GM21717 (cell line): ENCODE measurements around the gene SPATS1.
"Not testable (repeated sequence)": the region's sequence is repeated elsewhere in the genome, so short reads cannot be mapped to it uniquely, and the experiment has no call there.

Experiments
- ATAC-seq: cut with Tn5 transposase; IDR thresholded peaks from one replicate; pipeline ENCODE4 v1.9.1; 2021; ENCODE audit warnings: mild to moderate bottlenecking, moderate library complexity; ENCODE audit not compliant: unreplicated experiment

SPATS1 gene

GRCh38 chr6:44341095-44341890 lies 1.2 kb upstream of the SPATS1 start:
- no peak for ATAC-seq

- no peak for ATAC-seq
Measured at GRCh38 chr6:44342052-44342451, 398 bp upstream of the SPATS1 start.

GRCh38 chr6:44346818-44347217 lies 4.4 kb downstream of the SPATS1 start:
- ATAC-seq: not testable (repeated sequence)

DNA sequence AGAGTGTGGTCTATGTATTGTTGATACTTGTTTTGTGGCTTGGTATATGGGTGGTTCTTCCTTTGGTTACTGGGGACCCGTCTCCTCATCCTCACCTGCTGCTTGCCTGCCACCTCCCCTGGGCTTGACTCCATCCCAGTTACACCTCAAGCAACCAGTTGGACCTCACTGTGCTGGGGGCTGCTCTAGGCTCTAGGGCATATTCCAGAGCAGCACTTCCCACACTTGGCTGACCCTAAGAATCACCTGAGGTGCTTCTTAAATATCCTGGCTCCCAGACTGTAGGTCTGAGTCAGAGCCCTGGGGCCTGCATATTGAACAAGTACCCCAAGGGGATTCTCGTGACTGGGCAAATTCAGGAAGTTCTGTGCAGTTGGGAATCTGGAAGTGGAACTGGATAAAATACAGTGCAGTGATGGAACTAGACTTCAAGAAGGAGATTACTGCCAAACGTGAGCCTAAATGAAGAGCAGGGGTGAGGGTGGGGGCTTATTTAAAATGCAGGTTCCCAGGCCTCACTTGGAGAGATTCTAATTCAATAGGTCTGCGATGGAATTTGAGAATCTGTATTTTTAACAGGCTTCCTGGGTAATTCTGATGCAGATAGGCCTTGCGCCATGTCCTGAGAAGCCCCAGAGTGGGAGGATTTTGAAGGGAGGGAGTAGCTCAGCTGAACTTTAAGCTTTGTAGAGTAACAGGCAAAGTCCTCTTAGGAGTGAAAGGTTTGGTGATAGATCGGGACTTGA lies 7.6 kb downstream of the SPATS1 start:
- no peak for ATAC-seq

DNA sequence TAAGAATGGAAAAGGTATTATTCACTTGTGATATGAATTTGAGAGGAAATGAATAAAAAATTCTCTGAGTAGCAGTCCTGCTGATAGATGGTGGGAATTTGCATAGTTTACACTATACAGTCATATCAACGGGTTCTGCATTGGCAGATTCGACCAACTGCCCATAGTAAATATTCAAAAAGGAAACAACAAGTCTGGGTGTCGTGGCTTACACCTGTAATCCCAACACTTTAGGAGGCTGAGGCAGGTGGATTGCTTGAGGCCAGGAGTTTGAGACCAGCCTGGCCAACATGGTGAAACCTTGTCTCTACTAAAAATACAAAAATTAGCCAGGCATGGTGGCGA lies 8.2 kb downstream of the SPATS1 start:
- ATAC-seq: not testable (repeated sequence)

DNA sequence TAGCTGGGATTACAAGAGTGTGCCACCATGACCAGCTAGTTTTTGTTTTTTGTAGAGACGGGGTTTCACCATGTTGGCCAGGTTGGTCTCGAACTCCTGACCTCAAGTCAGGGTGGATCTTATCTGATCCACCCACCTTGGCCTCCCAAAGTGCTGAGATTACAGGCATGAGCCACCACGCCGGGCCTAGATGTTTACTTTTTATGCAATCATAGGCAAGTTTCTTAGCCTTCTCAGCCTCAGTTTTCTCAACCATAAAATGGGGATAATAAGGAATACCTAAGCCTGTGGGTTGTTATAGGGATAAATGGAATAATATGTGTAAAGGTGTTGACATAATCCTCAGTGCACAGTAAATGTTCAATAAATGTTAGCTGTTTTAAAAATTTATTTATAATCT lies 9.8 kb downstream of the SPATS1 start:
- no peak for ATAC-seq

- no peak for ATAC-seq
Measured at GRCh38 chr6:44353336-44353735, 10.9 kb downstream of the SPATS1 start.

DNA sequence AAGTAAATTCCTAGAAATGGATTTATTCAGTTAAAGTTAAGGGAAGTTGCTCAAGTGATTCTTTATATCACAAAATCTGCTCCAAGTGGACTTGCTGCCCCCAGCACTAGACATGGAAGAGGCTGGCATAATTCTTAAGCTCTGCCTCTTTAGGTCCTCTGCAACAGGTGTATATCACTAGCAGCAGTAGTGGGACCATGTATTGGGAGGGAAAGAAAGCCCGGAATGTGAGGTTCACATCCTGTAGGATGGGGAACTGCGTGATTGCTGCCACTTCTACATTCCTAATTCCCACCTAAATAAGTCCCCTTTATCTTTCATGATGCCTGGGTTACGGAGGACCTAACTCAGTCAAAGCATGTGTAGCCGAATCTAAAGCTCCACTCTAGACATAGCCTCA lies 13.2 kb downstream of the SPATS1 start:
- ATAC-seq: no peak

GRCh38 chr6:44356487-44356886 lies 14.0 kb downstream of the SPATS1 start:
- no peak for ATAC-seq

- no peak for ATAC-seq
Measured at GRCh38 chr6:44359973-44360372, 17.5 kb downstream of the SPATS1 start.

- ATAC-seq: no peak
Measured at GRCh38 chr6:44361947-44362346, 19.5 kb downstream of the SPATS1 start.

GRCh38 chr6:44363377-44363926 lies 21.0 kb downstream of the SPATS1 start:
- no peak for ATAC-seq

- ATAC-seq: no peak
Measured at GRCh38 chr6:44366781-44367180, 24.3 kb downstream of the SPATS1 start.

GRCh38 chr6:44367681-44368080 lies 25.2 kb downstream of the SPATS1 start:
- no peak for ATAC-seq

- ATAC-seq: no peak
Measured at GRCh38 chr6:44373051-44373450, 30.6 kb downstream of the SPATS1 start.

GRCh38 chr6:44373787-44374186 lies 31.3 kb downstream of the SPATS1 start:
- ATAC-seq: no peak

DNA sequence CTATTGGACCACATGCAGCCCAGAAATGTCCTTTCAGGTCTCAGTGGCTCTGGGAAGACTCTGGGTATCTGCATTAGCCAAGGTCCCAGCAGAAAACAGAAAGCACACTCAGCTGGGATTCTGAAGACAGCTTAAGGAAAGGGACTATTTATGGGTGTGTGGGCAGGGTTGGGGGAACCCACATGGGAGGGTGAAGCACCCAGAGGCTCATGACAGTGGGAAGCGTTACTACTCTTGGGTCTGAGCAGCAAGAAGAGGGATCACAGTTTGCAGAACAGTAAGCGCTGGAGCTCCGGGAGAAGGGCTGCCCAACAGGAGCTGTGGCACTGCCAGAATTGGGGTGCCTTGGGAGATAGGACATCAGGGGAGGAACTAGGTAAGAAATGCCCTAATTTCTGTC lies 32.6 kb downstream of the SPATS1 start:
- no peak for ATAC-seq

GRCh38 chr6:44377484-44377883 lies 35.0 kb downstream of the SPATS1 start:
- ATAC-seq: no peak

GRCh38 chr6:44377971-44378370 lies 35.5 kb downstream of the SPATS1 start:
- no peak for ATAC-seq

- ATAC-seq: no peak
Measured at GRCh38 chr6:44381739-44382138, 39.3 kb downstream of the SPATS1 start.

DNA sequence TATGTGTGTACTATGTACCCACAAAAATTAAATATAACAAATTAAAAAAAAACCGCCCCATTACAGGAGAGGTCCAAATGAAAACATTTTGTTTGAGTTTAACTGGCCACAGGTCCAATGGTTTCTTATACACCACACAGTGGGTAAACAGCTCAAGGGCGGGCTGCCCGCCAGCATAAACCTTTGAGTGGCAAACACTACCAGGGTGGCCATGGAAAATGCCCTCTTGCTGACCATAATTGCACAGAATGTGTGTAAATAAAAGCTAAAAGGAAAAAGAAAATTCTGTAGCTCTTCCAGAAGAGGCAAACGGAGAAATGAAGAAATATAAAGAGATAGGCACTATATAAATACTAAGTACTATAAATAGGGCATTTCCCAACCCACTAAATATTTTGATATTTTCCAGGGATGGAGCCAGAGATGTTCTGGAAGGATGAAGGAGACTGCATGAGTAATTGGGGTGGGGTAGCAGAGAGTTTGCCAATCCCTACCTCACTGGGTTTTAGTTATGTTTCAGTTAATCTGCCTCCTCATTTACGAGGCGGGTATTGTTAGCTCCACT lies 44.0 kb downstream of the SPATS1 start:
- ATAC-seq: no peak

DNA sequence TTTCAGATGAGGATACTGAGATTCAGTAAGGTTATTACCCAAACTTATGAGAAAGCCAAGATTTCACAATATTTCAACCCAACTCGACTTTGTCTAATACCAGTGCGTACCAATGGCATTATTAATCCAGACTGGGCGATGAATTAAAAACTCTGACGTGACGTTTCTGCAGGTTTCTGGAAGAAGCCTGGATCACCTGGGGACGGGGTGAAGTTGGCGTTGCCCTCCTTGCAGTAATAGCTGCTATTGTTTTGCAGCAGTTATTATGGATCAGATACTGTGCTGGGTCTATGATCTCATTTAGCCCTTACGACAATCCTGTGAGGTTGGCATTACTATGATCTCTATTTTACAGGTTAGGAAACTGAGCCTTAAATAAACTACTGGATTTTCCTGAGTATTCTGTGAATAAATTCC lies 44.5 kb downstream of the SPATS1 start:
- ATAC-seq: no peak
